B cell (primary cell): ENCODE data around the gene LRRC73. TPM values are rescaled to one million over a fixed set of nuclear protein-coding genes. Genes with fewer than 3 reads are reported as not detected.

ENCODE experiments used
- ATAC-seq: fragments of 200-7000 bp; cut with Tn5 transposase; one replicate; pipeline ENCODE4 v1.10.0; 2021; ENCODE audit warnings: low read depth, mild to moderate bottlenecking, moderate number of reproducible peaks, moderate library complexity
- CTCF ChIA-PET: fragments of 350-600 bp; sonication (Branson Sonifier 250); formaldehyde crosslinking; loops from one replicate; lab custom pipeline; 2021; ENCODE audit warnings: antibody characterized with exemption, inconsistent platforms; lab: Charles Lee
- POLR2A ChIA-PET: fragments of 350-600 bp; sonication (Branson Sonifier 250); formaldehyde crosslinking; loops from one replicate; lab custom pipeline; 2021; ENCODE audit warnings: antibody characterized with exemption; lab: Charles Lee
- DNase-seq: peaks from one replicate; pipeline ENCODE4 v3.0.0; 2013
- H2AFZ ChIP-seq: 2 replicates; pipeline ENCODE4 v1.6.1; 2012; ENCODE audit warnings: mild to moderate bottlenecking, low read depth, low read length; ENCODE audit not compliant: insufficient read depth, poor library complexity, severe bottlenecking
- H3K27ac ChIP-seq, 2 donors: 1 replicate in 1 of 2; 2 replicates in 1 of 2; pipeline ENCODE4 v1.5.1; 2012 to 2013; ENCODE audit warnings: low read length in 2 of 2, mild to moderate bottlenecking in 2 of 2, moderate library complexity in 1 of 2
- H3K27me3 ChIP-seq, 4 experiments: fragments of 200-600 bp in 1 of 4; sonication (generic) in 1 of 4; replicated peaks in 1 of 4; 1 replicate in 2 of 4; 2 replicates in 2 of 4; pipeline versions ENCODE4 v1.6.1 to v1.7.0; 2013 to 2016; ENCODE audit warnings: low read length in 3 of 4, mild to moderate bottlenecking in 2 of 4, mixed read lengths in 1 of 4, moderate library complexity in 1 of 4; ENCODE audit not compliant: insufficient read depth in 4 of 4, control insufficient read depth in 3 of 4; ENCODE audit errors: control extremely low read depth in 1 of 4
- H3K36me3 ChIP-seq, 2 experiments: replicated peaks in 1 of 2; 1 replicate in 1 of 2; 2 replicates in 1 of 2; pipeline versions ENCODE4 v1.6.1 to v1.7.1; 2013; ENCODE audit warnings: low read length in 1 of 2; ENCODE audit not compliant: insufficient read depth in 2 of 2, control insufficient read depth in 1 of 2; ENCODE audit errors: control extremely low read depth in 1 of 2, extremely low read depth in 1 of 2
- H3K4me1 ChIP-seq, 2 donors: fragments of 200-600 bp in 1 of 2; sonication (generic) in 1 of 2; 1 replicate in 1 of 2; 2 replicates in 1 of 2; pipeline versions ENCODE4 v1.5.1 to v1.6.1; 2013 to 2017; ENCODE audit warnings: low read length in 2 of 2; ENCODE audit not compliant: control insufficient read depth in 2 of 2, insufficient read depth in 2 of 2
- H3K4me2 ChIP-seq: replicated peaks from 2 replicates; pipeline ENCODE3; 2012; ENCODE audit warnings: mild to moderate bottlenecking, low read depth, low read length; ENCODE audit not compliant: poor library complexity, severe bottlenecking
- H3K4me3 ChIP-seq, 5 experiments: fragments of 200-600 bp in 1 of 5; sonication (generic) in 1 of 5; 1 replicate in 3 of 5; 2 replicates in 2 of 5; pipeline versions ENCODE4 v1.5.1 to v1.7.0; 2011 to 2016; ENCODE audit warnings: low read length in 4 of 5, mild to moderate bottlenecking in 4 of 5, low read depth in 2 of 5, control low read depth in 1 of 5, moderate library complexity in 1 of 5; ENCODE audit not compliant: insufficient read depth in 1 of 5; ENCODE audit errors: control extremely low read depth in 1 of 5, extremely low read depth in 1 of 5
- H3K79me2 ChIP-seq: fragments of 200-600 bp; sonication (generic); one replicate; pipeline ENCODE4 v1.6.0; 2016; ENCODE audit warnings: low read length; ENCODE audit not compliant: control insufficient read depth, insufficient read depth
- H3K9ac ChIP-seq: fragments of 200-600 bp; sonication (generic); 2 replicates; pipeline ENCODE4 v1.6.1; 2017; ENCODE audit warnings: mild to moderate bottlenecking, low read length, moderate library complexity
- H3K9me3 ChIP-seq, 3 donors: one replicate each; pipeline versions ENCODE4 v1.6.1 to v1.7.1; 2013; ENCODE audit warnings: low read length in 2 of 3; ENCODE audit not compliant: control insufficient read depth in 2 of 3, insufficient read depth in 1 of 3; ENCODE audit errors: control extremely low read depth in 1 of 3
- H4K20me1 ChIP-seq: 2 replicates; pipeline ENCODE4 v1.6.0; 2012; ENCODE audit warnings: mild to moderate bottlenecking, low read length; ENCODE audit not compliant: insufficient read depth, control insufficient read depth, poor library complexity, severe bottlenecking
- H3K27ac Mint-ChIP-seq: one replicate; pipeline ENCODE4 v1.8.0; 2021; ENCODE audit warnings: mixed read lengths
- H3K27me3 Mint-ChIP-seq: one replicate; pipeline ENCODE4 v1.8.0; 2021; ENCODE audit warnings: mixed read lengths
- H3K4me1 Mint-ChIP-seq: one replicate; pipeline ENCODE4 v1.8.0; 2021; ENCODE audit warnings: mixed read lengths
- H3K4me3 Mint-ChIP-seq: one replicate; pipeline ENCODE4 v1.8.0; 2021; ENCODE audit warnings: mixed read lengths
- H3K9me3 Mint-ChIP-seq: one replicate; pipeline ENCODE4 v1.8.0; 2022; ENCODE audit warnings: mixed read lengths; ENCODE audit not compliant: insufficient read depth
- CTCF ChIP-seq: fragments of 200-600 bp; IDR thresholded peaks from one replicate; pipeline ENCODE4 v1.8.0; 2022; ENCODE audit warnings: antibody characterized with exemption, mild to moderate bottlenecking
- EZH2 ChIP-seq: IDR thresholded peaks from 2 replicates; pipeline ENCODE4 v1.6.1; 2012; ENCODE audit warnings: borderline replicate concordance, low read depth, mild to moderate bottlenecking, moderate library complexity, low read length; ENCODE audit not compliant: insufficient read depth, poor library complexity, severe bottlenecking
- WGBS: methylation state at CpG from one replicate; pipeline ENCODE4 v1.1.5; 2013; ENCODE audit warnings: missing lambda C conversion rate; ENCODE audit not compliant: insufficient coverage; 5-methylcytosine and 5-hydroxymethylcytosine counted together
- intact Hi-C: fragments of 100-400 bp; cut with micrococcal nuclease; formaldehyde crosslinking; loops from one replicate; pipeline ENCODE4 v1.10.0; 2022
- polyA plus RNA-seq: library from polyadenylated mRNA; depleted of rRNA; stranded (reverse); fragments of >200 nt; gene quantifications from 2 replicates; pipeline ENCODE4 v1.2.3, GENCODE V29; 2012
- total RNA-seq, 2 donors: library from RNA; stranded (reverse); fragments of 120-200 nt in 1 of 2; gene quantifications; 1 replicate in 1 of 2; 2 replicates in 1 of 2; pipeline versions ENCODE4 v1.2.3 to v1.2.4, GENCODE V29; 2013 to 2022

The LRRC73 gene
- total and polyA plus RNA-seq, 2 donors (not counting 1 experiment from before 2014, with no cell fraction given): 0.06 to 0.99 TPM

GRCh38 chr6:43524483-43524961 is 14.4 kb upstream of the LRRC73 start:
- Histone ChIP-seq H3K79me2 (peaks cover 4% of the 10 kb centered on the region), H2AFZ (no peak overlapping the region), H3K4me2 (no peak overlapping the region), H3K27me3 (no peaks in the 10 kb centered on the region), H3K9ac (no peak overlapping the region), H3K4me3 (no peak overlapping the region), H3K4me1 (no peaks in the 10 kb centered on the region), H3K36me3 (peaks cover 10 to 94% of the 10 kb centered on the region in 2 experiments), H4K20me1 (no peaks in the 10 kb centered on the region), H3K27ac (no peak overlapping the region), H3K9me3 (no peaks in the 10 kb centered on the region)
- ATAC-seq: no peak
- WGBS: 91% methylated on average over 9 of the region's 10 CpGs
- Mint-ChIP-seq H3K4me1 (no peaks in the 10 kb centered on the region), H3K27ac (no peak overlapping the region), H3K9me3 (no peaks in the 10 kb centered on the region), H3K27me3 (no peaks in the 10 kb centered on the region), H3K4me3 (no peak overlapping the region)
- DNase-seq: no peak
- CTCF ChIA-PET: no interaction called here
- POLR2A ChIA-PET: interaction anchor here (0.6 to 0.7 kb wide), 2 partner anchors 14 to 72 kb away, joined by 3 to 5 read pairs; partner anchors contain the start of gene LRRC73
- intact Hi-C loops: no loop called here
- TF ChIP-seq EZH2 (no peak), CTCF (no peak)

- CTCF ChIA-PET: interaction anchor here (1.4 kb wide), 1 partner anchor 16 kb away, joined by 5 read pairs; no protein-coding TSS in a partner anchor
- POLR2A ChIA-PET: no interaction called here
- H3K4me3 Mint-ChIP-seq: no peak overlapping the region
Measured at GRCh38 chr6:43523284-43523683, 13.1 kb upstream of the LRRC73 start.

More at GRCh38 chr6:43523284-43523683, 13.1 kb upstream of the LRRC73 start:
- no peaks in the 10 kb centered on the region for H3K9me3 Mint-ChIP-seq
- Histone ChIP-seq H3K9me3 (no peaks in the 10 kb centered on the region), H3K79me2 (peaks cover 16% of the 10 kb centered on the region), H3K27ac (no peak overlapping the region), H3K4me1 (peaks cover 2 to 4% of the 10 kb centered on the region in 2 donors), H3K4me2 (no peak overlapping the region), H2AFZ (no peak overlapping the region), H4K20me1 (no peaks in the 10 kb centered on the region), H3K27me3 (no peaks in the 10 kb centered on the region), H3K9ac (no peak overlapping the region), H3K36me3 (peaks cover 8 to 89% of the 10 kb centered on the region in 2 experiments), H3K4me3 (no peak overlapping the region)
- no peak for DNase-seq
- TF ChIP-seq CTCF (no peak), EZH2 (no peak)
- no peaks in the 10 kb centered on the region for H3K27me3 Mint-ChIP-seq
- no peak overlapping the region for H3K27ac Mint-ChIP-seq
- 90% methylated on average over 2 of the region's 3 CpGs for WGBS
- H3K4me1 Mint-ChIP-seq: no peaks in the 10 kb centered on the region
- intact Hi-C loops: no loop called here
- ATAC-seq: no peak
